Trophoblast cell (in vitro differentiated cells and primary cell): ENCODE results near the gene BNC1.

Experiments used
- DNase-seq, 2 donors: peaks; one replicate each; pipeline ENCODE4 v3.0.0-alpha.2; 2016
- H2AFZ ChIP-seq: 2 replicates; pipeline ENCODE4 v1.6.1; 2013; ENCODE audit warnings: low read length, moderate library complexity, mild to moderate bottlenecking; ENCODE audit not compliant: insufficient read depth, poor library complexity
- H2AK5ac ChIP-seq: 2 replicates; pipeline ENCODE4 v1.6.1; 2013; ENCODE audit warnings: mild to moderate bottlenecking, low read length
- H2BK120ac ChIP-seq: 2 replicates; pipeline ENCODE4 v1.6.1; 2013; ENCODE audit warnings: low read length, mild to moderate bottlenecking, moderate library complexity; ENCODE audit not compliant: insufficient read depth, poor library complexity
- H2BK12ac ChIP-seq: 2 replicates; pipeline ENCODE4 v1.6.1; 2013; ENCODE audit warnings: mild to moderate bottlenecking, low read length, moderate library complexity
- H2BK5ac ChIP-seq: 2 replicates; pipeline ENCODE4 v1.6.1; 2013; ENCODE audit warnings: low read length, low read depth, moderate library complexity, mild to moderate bottlenecking; ENCODE audit not compliant: poor library complexity
- H3K14ac ChIP-seq: 2 replicates; pipeline ENCODE4 v1.6.1; 2013; ENCODE audit warnings: mild to moderate bottlenecking, low read length
- H3K18ac ChIP-seq: 2 replicates; pipeline ENCODE4 v1.6.1; 2013; ENCODE audit warnings: mild to moderate bottlenecking, low read length
- H3K23ac ChIP-seq: 2 replicates; pipeline ENCODE4 v1.6.1; 2013; ENCODE audit warnings: low read length
- H3K27ac ChIP-seq: 2 replicates; pipeline ENCODE4 v1.5.1; 2013; ENCODE audit warnings: low read depth, mild to moderate bottlenecking, inconsistent platforms, low read length, moderate library complexity
- H3K27me3 ChIP-seq: 2 replicates; pipeline ENCODE4 v1.6.1; 2013; ENCODE audit warnings: inconsistent platforms, mild to moderate bottlenecking, low read length, moderate library complexity; ENCODE audit not compliant: insufficient read depth
- H3K36me3 ChIP-seq, 2 experiments: 1 replicate in 1 of 2; 2 replicates in 1 of 2; pipeline ENCODE4 v1.6.1; 2013; ENCODE audit warnings: low read length in 2 of 2, mild to moderate bottlenecking in 2 of 2, moderate library complexity in 1 of 2; ENCODE audit not compliant: insufficient read depth in 2 of 2, control insufficient read depth in 1 of 2
- H3K4ac ChIP-seq: 2 replicates; pipeline ENCODE4 v1.6.1; 2013; ENCODE audit warnings: low read depth, mild to moderate bottlenecking, low read length, moderate library complexity
- H3K4me1 ChIP-seq, 2 experiments: 1 replicate in 1 of 2; 2 replicates in 1 of 2; pipeline ENCODE4 v1.6.1; 2013; ENCODE audit warnings: low read length in 2 of 2, mild to moderate bottlenecking in 2 of 2, moderate library complexity in 1 of 2; ENCODE audit not compliant: insufficient read depth in 2 of 2, control insufficient read depth in 1 of 2
- H3K4me2 ChIP-seq: 2 replicates; pipeline ENCODE4 v1.6.1; 2013; ENCODE audit warnings: inconsistent platforms, mild to moderate bottlenecking, low read length, moderate library complexity
- H3K4me3 ChIP-seq: 2 replicates; pipeline ENCODE4 v1.5.1; 2013; ENCODE audit warnings: mild to moderate bottlenecking, low read depth, low read length, inconsistent platforms
- H3K79me1 ChIP-seq: one replicate; pipeline ENCODE4 v1.6.1; 2013; ENCODE audit warnings: low read length
- H3K79me2 ChIP-seq: 2 replicates; pipeline ENCODE4 v1.6.1; 2013; ENCODE audit warnings: low read length, mild to moderate bottlenecking; ENCODE audit not compliant: control insufficient read depth, insufficient read depth, poor library complexity
- H3K9ac ChIP-seq: 2 replicates; pipeline ENCODE4 v1.6.1; 2013; ENCODE audit warnings: mild to moderate bottlenecking, low read length
- H3K9me3 ChIP-seq: 2 replicates; pipeline ENCODE4 v1.6.1; 2013; ENCODE audit warnings: low read depth, mild to moderate bottlenecking, control low read depth, inconsistent platforms, low read length; ENCODE audit not compliant: insufficient read depth
- H4K12ac ChIP-seq: 2 replicates; pipeline ENCODE4 v1.6.1; 2013; ENCODE audit warnings: low read depth, mild to moderate bottlenecking, low read length, moderate library complexity
- H4K8ac ChIP-seq: 2 replicates; pipeline ENCODE4 v1.6.1; 2013; ENCODE audit warnings: low read depth, mild to moderate bottlenecking, low read length, moderate library complexity
- H4K91ac ChIP-seq: one replicate; pipeline ENCODE4 v1.6.1; 2013; ENCODE audit warnings: low read depth, mild to moderate bottlenecking, low read length, moderate library complexity
- WGBS: extraction: QIAGEN DNeasy Blood & Tissue Kit; methylation state at CpG from one replicate; pipeline ENCODE4 v1.1.7; 2013; ENCODE audit warnings: missing lambda C conversion rate; ENCODE audit not compliant: insufficient read length, insufficient coverage; ENCODE audit errors: extremely low coverage; 5-methylcytosine and 5-hydroxymethylcytosine counted together

BNC1 gene

DNA sequence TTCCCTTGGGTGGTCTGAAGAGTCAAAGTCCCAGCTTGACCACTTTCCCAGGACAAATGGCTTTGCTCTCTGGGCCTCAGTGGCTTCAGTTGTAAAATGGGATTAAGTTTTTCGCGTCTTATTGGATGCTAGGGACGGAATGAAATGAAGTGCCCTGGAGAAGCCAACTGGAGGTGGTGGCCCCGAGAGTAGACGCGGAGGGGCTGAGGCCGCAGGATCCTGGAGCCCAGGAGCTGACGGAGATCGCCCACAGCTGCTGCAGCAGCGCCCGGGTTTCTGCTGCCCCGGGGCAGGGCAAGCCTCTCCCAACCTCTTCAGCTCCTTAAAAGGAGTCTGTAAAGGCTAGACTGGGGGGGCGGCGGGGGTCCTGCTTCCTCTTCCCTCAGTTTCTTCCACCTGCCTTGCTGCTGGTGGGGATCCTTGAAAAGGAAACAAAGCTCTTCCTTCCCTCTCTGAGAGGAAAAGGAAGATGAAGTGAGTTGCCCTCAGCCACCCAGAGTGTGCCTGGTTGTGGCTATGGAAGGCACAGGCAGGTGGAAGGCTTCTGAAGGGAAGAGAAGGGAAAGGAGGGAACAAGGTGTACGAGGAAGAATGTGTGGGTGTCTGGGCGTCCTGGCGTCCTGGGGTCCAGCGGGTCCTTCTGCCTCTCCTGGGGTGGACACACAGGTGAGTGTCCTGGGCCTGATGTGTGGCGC is 967 bp upstream of the BNC1 start:
- no peak overlapping the region for H3K9ac ChIP-seq
- H3K18ac ChIP-seq: peak overlapping the region; percentile 50
- H3K4me2 ChIP-seq: peak overlapping the region; percentile 86
- H2AK5ac ChIP-seq: peak overlapping the region; percentile 31
- H3K79me1 ChIP-seq: peaks cover 29% of the 10 kb centered on the region
- no peaks in the 10 kb centered on the region for H3K36me3 ChIP-seq
- peak overlapping the region; percentile 27 for H4K8ac ChIP-seq
- peak overlapping the region; percentile 93 for H4K91ac ChIP-seq
- peaks cover 22 to 29% of the 10 kb centered on the region in 2 experiments for H3K4me1 ChIP-seq
- no peak overlapping the region for H4K12ac ChIP-seq
- no peak overlapping the region for H3K23ac ChIP-seq
- H3K27ac ChIP-seq: peak overlapping the region; percentile 81
- H3K4me3 ChIP-seq: peak overlapping the region; percentile 87
- peak overlapping the region; percentile 93 for H2BK120ac ChIP-seq
- H3K79me2 ChIP-seq: peaks cover 18% of the 10 kb centered on the region
- no peak overlapping the region for H2AFZ ChIP-seq
- peak overlapping the region; percentile 65 for H3K14ac ChIP-seq
- H3K9me3 ChIP-seq: no peaks in the 10 kb centered on the region
- peak overlapping the region; percentile 45 for H3K4ac ChIP-seq
- H3K27me3 ChIP-seq: no peaks in the 10 kb centered on the region
- peak overlapping the region; percentile 94 for H2BK12ac ChIP-seq
- WGBS: no CpG with 5 or more reads among the region's 19 CpGs
- peak overlapping the region; percentile 63 for H2BK5ac ChIP-seq
- DNase-seq: peak in 1 of 2 donors; percentile 28

DNA sequence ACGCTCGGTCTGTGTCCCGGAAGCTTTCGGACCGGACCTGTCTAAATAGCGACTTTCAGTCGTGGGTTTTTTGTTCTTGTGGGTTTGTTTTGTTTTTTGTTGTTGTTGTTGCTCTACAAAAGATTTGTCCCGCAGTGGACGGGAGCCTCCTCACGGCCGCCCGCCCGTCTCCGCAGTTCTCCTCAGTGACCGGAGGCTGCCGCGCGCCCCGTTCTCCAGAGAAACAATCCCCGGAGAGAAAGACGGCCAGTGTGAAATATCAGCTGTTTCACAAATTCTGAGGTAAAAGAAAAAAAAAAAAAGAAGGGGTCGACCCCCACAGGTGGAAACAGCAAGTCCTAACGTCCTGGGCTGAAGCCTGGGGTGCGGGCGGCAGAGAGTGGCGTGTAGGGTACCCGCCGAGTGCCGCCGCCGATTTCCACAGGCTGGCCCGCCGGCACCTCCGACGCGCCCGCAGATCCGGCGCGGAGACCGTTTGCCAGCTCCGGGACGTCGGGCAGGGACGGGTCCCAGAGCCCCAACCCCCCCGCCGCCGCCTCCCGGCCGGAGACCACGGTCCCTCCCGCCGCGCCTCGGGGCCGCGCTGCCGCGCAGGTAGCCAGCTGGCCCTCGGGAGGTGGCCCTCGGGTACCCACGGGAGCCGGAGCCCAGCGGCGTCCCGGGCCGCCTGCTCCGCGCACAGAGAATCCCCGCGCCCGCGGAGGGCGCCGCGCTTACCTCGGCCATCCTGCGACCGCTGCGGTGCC is 478 bp downstream of the BNC1 start:
- peak overlapping the region; percentile 96 for H3K18ac ChIP-seq
- peak overlapping the region; percentile 94 for H4K91ac ChIP-seq
- WGBS: no CpG with 5 or more reads among the region's 80 CpGs
- peak overlapping the region; percentile 29 for H3K23ac ChIP-seq
- H2BK12ac ChIP-seq: peak overlapping the region; percentile 81
- peak overlapping the region; percentile 86 for H2BK5ac ChIP-seq
- H3K4me3 ChIP-seq: peak overlapping the region; percentile 87
- H3K14ac ChIP-seq: peak overlapping the region; percentile 92
- H3K4me1 ChIP-seq: peaks cover 22 to 29% of the 10 kb centered on the region in 2 experiments
- no peaks in the 10 kb centered on the region for H3K9me3 ChIP-seq
- H4K8ac ChIP-seq: peak overlapping the region; percentile 79
- peak in 1 of 2 donors; percentile 22 for DNase-seq
- H3K27me3 ChIP-seq: no peaks in the 10 kb centered on the region
- peak overlapping the region; percentile 82 for H2AFZ ChIP-seq
- H2BK120ac ChIP-seq: peak overlapping the region; percentile 88
- H4K12ac ChIP-seq: peak overlapping the region; percentile 37
- H3K79me1 ChIP-seq: peaks cover 29% of the 10 kb centered on the region
- H3K36me3 ChIP-seq: no peaks in the 10 kb centered on the region
- peak overlapping the region; percentile 66 for H3K27ac ChIP-seq
- H3K4me2 ChIP-seq: peak overlapping the region; percentile 86
- peak overlapping the region; percentile 82 for H3K4ac ChIP-seq
- H3K9ac ChIP-seq: peak overlapping the region; percentile 93
- peak overlapping the region; percentile 48 for H2AK5ac ChIP-seq
- H3K79me2 ChIP-seq: peaks cover 18% of the 10 kb centered on the region

DNA sequence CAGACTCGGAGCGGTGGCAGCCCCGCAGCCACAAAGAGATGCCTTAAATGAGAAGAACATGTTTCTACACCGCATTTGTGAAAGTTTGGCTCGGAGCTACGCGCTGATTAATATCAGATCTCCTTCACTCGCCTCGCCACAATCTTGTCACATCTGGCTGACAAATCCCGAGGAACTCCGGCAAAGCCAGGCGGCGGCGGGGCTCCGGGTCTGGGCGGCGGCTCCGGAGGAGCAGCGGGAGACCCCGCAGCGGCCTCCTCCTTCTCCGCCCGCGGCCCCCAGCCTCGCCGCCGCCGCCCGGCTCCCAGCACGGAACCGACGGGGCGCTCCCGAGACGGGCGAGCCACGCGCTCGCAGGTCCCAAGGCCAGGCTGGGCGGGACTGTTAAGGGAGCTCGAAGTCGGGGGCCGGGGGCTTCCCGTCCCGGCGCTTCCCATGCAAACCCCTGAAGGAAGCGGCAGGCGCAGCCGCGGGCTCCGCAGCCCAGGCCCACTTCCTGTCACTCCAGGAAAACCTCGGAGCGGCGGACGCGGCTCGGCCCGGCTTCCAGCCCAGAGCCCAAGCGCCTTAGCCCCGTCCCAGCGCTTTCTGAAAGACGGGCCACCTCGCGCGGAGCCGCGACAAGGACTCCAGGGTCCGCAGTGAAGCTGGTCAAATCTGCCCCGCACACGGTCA is 1.2 kb downstream of the BNC1 start:
- peak overlapping the region; percentile 29 for H3K23ac ChIP-seq
- H3K4ac ChIP-seq: peak overlapping the region; percentile 71
- H2AK5ac ChIP-seq: peak overlapping the region; percentile 22
- H3K4me1 ChIP-seq: peaks cover 14 to 22% of the 10 kb centered on the region in 2 experiments
- peak overlapping the region; percentile 82 for H2AFZ ChIP-seq
- H3K27ac ChIP-seq: peak overlapping the region; percentile 66
- peak overlapping the region; percentile 52 for H2BK5ac ChIP-seq
- H3K4me3 ChIP-seq: peak overlapping the region; percentile 87
- peak overlapping the region; percentile 94 for H4K91ac ChIP-seq
- peaks cover 29% of the 10 kb centered on the region for H3K79me1 ChIP-seq
- H4K12ac ChIP-seq: peak overlapping the region; percentile 37
- H3K4me2 ChIP-seq: peak overlapping the region; percentile 86
- no peaks in the 10 kb centered on the region for H3K9me3 ChIP-seq
- H3K36me3 ChIP-seq: no peaks in the 10 kb centered on the region
- H4K8ac ChIP-seq: peak overlapping the region; percentile 79
- peak overlapping the region; percentile 96 for H3K18ac ChIP-seq
- peak overlapping the region; percentile 88 for H2BK120ac ChIP-seq
- no CpG with 5 or more reads among the region's 70 CpGs for WGBS
- H3K27me3 ChIP-seq: no peaks in the 10 kb centered on the region
- peak overlapping the region; percentile 81 for H2BK12ac ChIP-seq
- peaks cover 18% of the 10 kb centered on the region for H3K79me2 ChIP-seq
- peak overlapping the region; percentile 93 for H3K9ac ChIP-seq
- DNase-seq: peak; percentile 51 to 77
- H3K14ac ChIP-seq: peak overlapping the region; percentile 92

DNA sequence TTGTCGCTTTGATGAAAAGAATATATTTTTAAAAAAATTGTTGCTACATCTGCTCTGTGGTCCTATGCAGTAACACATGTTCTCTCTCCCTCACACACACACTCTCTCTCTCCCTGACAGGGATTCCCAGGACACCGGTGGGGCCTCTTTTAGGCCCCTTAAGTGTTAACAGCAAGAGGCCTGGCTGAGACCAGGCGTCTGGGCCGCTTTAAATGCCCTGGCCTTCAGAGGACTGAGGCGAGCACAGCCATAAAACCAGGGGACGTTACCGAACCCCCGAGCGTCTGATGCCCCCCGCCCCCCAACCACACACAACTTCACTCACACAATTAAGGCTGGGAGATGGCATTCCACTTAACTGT is 1.7 kb downstream of the BNC1 start:
- Histone ChIP-seq H4K12ac (no peak overlapping the region), H2BK12ac (no peak overlapping the region), H3K14ac (no peak overlapping the region), H3K4me1 (peaks cover 13 to 20% of the 10 kb centered on the region in 2 experiments), H3K4me3 (peak overlapping the region; percentile 87), H2BK120ac (no peak overlapping the region), H2AK5ac (no peak overlapping the region), H3K9me3 (no peaks in the 10 kb centered on the region), H3K79me1 (peaks cover 29% of the 10 kb centered on the region), H3K18ac (no peak overlapping the region), H3K27ac (peak overlapping the region; percentile 66), H4K91ac (peak overlapping the region; percentile 94), H3K4me2 (peak overlapping the region; percentile 86), H3K27me3 (no peaks in the 10 kb centered on the region), H3K9ac (no peak overlapping the region), H3K36me3 (no peaks in the 10 kb centered on the region), H3K23ac (no peak overlapping the region), H4K8ac (peak overlapping the region; percentile 6), H2AFZ (no peak overlapping the region), H3K4ac (no peak overlapping the region), H2BK5ac (peak overlapping the region; percentile 52), H3K79me2 (peaks cover 18% of the 10 kb centered on the region)
- no peak for DNase-seq
- WGBS: no CpG with 5 or more reads among the region's 10 CpGs
